Measurements from ENCODE around the gene AUTS2.

The AUTS2 gene

DNA sequence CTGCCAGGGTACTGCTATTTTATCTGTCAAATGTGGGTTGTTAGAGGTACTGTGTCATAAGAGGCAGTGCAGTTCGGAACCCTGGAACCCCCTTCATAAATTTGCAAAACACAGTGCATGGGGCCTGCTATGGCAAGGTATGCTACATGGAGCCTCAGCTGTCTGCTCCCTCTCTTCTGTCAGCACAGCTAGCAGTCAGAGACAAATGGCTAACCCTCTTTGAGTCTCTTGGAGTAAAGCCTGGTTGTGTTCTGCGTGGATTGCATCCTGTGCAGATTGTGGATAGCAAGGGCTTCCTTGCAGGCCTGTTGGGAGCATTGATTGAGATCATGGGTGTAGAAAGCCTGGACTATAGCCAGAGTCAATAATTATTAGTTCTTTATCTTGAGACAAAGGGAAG is 397.8 kb downstream of the AUTS2 start:
- DNase-seq: no peak

DNA sequence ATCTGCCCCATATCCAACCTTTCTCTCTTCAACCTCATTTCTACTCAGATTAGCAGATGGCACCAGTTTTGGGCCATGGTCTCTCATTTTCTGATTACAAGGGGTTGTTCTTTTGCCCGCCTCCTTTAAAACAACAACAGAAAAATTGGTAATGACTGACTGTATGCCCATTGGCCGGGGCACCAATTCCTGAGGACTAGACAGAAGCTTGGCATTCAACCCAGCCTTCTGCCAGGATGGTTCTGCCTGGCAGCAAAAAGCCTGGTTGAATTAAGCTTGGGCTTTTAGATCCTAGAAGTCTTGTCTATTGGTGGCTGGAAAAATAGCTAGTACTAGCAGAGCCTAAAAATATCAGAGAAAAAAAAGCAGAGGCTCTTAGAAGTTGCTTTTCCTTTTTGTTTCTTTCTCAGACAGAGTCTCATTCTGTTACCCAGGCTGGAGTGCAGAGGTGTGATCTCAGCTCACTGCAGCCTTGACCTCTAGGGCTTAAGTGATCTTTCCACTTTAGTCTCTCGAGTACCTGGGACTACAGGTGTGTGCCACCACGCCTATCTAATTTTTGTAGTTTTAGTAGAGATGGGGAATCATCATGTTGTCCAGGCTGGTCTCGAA is 402.6 kb downstream of the AUTS2 start:
- DNase-seq: peak in 3 of 14 donors; percentile 7 to 66 (median 12)

DNA sequence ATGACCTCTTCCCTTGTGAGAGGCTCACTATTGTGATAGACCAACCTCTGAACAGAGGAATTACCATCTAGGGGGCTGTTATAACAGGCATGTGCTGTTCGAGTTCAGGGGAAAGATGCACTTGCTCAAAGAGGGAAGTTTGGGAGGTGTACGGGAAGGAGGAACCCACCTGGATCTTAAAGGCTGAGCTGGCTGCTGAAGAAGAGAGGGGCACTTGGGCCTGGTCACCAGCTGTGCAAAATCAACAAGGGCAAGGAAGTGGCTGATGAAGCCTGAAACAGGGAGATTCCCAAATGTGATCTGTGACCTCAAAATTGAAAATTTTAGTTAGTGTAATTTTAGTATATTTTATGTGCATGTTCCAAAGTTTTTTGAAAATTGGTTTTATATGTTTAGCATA is 407.2 kb downstream of the AUTS2 start:
- no peak for DNase-seq

DNA sequence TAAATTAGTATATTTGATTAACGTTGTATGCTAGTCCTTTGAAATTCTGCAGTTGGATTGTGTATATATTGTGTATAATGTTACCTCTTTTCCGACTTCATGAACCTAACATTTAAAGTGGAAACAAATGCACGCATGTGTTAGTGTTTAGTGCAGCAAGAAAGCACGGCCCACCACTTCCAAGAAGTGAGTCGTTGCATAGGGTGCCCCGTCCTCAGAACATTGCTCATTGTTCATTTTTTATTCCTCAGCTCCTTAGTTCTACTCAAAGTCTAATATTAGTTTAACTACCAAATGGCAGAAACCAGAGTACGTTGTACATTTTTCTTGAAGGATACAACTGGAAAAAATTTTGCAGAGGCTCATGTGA is 407.6 kb downstream of the AUTS2 start:
- DNase-seq: no peak

DNA sequence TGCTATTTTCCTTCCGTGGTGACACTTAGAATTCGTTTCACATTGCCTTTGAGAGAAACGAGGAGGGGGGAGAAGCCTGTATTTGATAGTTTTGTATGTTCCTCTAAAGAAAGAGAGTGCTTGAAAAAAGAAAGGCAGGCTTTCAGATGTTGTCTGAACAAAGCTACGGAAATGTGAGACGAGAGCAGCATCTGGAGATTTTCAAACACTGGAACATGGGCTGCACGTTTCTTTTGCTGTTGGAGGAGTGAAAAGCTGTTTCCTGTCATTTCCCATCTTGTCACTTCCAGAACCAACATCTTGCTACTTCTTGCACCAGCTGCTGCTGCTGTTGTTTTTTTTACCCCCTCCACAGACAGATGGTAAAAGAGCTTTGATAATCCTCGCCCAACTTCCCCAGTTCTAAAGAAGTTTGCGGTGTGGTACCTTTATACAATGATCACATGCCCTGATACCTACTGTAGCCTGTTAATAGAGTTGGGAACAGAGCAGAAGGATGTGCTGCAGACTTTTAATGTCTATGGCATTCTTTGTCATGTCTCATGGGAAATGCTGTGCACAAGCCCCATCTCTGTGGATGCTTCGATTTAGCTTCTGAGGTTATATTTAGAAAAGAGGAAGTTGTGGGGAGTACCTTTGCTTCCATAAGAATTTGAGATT is 408.1 kb downstream of the AUTS2 start:
- no peak for DNase-seq

DNA sequence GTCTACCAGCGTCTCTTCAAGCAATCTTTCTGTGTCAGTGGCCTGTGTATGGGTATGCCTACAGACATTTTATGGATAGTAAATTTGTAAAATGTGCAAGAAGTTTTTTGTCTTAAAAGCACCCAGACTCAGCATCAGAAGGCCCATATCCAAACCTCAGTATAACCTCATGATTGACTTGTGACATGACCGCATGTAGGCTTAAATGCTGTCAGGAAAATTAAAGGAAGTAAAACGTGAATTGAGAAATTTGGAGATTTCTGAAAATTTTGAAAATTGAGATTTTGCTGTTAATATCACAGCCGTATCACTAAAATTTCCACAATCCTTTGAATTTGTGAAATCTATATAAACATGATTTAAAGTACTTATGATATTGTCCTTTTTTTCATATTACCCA is 410.2 kb downstream of the AUTS2 start:
- DNase-seq: no peak

DNA sequence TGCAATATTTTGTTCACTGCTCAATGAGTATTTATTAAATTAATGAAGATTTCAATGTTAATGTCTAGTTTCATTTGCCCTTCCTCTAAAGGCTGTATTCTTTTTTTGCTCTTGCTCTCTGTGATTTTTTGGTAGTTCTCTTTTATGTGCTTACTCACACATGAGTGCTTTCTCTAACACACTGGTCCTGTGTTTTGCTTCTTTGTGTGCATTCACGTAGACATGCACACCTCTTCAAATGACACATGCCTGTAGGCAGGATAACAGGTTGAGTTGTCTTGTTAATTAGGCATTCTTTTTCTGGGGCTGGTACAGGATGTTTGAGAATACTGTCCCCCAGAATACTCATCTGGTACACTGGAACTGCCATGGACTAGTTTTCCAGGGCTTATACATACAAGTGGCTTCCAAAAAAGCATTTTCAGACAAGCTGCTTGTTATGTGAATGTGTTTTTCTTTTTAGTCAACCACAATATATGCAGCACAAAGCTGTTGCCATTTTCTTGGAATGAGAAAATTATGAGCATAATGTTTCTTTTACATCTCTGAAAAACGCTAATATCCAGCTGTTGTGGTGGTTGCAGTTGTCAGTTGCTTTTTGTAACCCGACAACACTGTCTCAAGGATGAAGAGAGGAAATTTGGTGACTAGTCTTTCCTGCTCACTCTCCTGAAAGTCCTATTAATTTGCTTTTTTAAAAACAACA is 416.4 kb downstream of the AUTS2 start:
- DNase-seq: no peak

DNA sequence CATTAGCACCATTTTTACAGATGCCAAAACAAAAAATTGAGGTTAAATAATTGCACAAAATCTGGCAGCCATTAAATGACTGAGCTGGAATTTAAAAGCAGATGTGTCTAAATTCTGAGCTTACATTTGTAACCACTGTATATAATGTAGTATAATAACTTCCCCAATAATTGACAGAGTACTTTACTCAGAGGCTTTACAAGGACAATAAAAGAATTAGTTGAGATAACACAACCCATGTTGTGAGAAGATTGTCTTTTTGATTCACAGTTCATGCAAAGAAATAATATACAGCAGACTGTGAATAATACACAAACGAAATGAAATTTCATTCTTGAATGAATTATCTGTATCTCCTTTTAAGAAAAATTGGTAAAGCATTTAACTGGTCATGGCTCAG is 417.1 kb downstream of the AUTS2 start:
- no peak for DNase-seq

DNA sequence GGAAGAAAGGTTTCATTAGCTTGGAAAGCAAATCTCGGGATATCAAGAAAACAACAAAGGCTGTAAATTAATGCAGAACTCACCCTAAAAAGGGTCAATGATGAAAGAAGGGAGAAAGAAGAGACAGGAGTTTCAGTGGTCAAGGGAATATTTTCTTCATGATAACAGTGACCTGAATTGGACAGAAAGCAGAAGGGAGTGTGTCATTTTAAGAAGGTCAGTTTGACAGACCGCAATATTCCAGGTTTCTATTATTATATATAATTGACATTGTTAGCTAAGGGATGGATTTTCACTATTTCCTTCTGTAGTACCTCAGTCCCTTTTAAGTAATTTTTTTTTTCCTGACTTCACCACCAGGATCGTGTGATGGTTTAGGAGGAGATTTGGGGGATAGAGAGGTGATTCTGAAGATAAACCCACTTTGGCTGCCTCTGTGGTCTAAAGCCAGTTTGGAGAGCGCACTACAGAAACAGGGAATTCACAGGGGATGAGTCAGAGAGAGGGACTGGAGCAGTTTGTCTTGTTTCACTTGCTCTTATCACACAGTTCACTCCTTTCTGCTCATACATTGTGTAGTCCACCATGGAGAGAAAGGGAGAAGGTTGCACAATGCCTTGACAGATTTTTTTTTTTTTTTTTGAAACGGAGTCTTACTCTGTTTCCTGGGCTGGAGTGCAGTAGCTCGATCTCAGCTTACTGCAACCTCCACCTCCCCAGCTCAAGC is 417.9 kb downstream of the AUTS2 start:
- DNase-seq: no peak

DNA sequence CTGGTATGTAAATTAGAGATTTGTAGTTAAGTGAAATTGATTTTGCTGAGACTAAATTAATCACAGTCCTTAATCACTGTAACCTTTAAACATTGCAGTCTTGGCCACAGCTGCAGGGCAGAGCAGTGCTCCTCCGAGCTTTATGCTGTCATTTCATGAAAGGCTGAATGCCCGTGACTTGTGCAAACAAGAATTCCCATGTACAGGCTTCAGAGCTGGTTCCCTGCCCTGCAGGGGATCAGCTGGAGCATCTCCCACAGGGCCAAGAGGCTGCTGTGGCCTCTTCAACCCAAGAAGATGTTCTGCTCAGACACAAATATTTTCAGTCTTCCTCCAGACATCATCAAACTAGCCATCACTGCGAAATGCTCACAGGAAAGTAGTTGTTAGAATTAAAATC is 419.1 kb downstream of the AUTS2 start:
- no peak for DNase-seq

DNA sequence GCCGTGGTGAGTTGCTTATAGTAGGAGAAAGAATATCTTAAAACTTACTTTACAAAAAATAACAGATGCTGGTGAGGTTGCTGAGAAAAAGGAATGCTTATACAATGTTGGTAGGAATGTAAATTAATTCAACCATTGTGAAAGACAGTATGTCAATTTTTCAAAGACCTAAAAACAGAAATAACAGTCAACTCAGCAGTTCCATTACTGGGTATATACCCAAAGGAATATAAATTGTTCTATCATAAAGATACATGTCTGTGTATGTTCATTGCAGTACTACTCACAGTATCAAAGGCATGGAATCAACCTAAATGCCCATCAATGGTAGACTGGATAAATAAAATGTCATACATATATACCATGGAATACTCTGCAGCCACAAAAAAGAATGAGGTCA is 420.4 kb downstream of the AUTS2 start:
- no peak for DNase-seq

DNA sequence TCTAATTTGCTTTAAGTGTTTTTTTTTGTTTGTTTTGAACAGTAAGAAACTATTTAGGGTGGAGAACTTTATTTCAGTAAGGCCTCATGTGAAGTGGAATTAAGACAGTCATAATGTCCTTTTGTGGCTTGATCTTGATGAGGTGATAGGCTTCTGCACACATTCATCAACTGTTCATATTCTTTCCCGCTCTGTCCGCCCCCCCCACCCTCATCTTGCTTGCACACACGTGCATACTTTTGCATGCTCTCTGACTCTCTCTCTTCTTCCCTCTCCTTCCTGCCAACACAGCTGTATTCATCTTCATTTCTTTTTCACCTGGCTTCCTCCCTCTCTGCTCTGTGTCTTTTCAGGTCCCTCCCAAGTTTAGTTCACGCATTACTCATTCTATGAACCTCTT is 429.6 kb downstream of the AUTS2 start:
- DNase-seq: no peak

DNA sequence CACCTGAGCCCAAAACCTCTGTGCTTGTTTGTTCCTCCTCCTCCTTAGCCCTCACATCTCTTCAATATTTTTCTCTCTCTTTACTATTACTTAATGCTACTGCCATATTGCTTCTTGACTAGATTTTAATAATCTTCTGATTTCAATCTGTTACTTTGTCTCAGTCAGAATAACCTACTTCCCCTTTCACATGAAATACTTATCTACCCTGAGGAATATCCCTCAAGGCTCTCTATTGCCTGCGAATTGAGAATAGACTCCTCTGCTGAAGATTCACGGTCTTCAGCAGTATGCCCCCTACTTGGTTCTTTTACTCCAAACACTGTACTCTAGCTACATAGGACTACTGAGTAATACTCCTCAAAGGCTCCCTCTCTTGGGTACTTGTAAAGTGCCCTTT is 430.3 kb downstream of the AUTS2 start:
- DNase-seq: no peak

DNA sequence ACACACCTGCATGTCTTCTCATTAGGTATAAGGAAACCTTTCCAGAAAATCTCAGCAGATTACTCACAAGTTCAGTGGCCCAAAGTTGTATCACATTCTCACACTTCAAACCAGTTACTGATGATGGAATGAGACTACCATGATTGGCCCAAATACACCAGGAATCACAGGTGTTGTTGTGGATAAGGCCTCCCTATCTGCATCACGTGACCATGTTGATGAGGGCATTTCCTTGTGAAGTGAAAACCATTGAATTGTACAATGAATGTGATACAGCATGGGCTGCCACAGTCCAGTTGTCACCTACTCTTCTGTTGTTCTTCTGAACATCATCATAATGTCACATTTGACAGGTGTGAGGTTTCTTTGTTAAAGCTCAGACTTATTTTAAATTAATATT is 431.7 kb downstream of the AUTS2 start:
- DNase-seq: no peak

DNA sequence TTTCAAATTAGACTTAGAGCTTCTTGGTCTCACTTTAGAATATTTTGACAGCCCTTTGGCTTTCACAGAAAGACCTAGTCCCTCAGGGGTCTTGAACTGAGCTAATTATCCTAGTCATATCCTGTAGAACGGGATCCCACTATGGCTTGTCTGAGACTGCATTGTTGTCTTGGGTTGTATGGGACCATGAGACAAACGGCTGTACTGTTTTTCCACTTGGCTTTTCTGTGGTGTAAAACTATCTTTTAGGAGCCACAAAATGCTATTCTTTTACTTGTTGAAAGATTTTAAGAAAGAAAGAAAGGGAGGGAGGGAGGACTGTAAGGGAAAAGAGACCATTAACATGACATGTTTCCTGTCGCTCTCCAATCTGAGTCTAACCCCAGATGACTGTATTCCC is 432.5 kb downstream of the AUTS2 start:
- no peak for DNase-seq

DNA sequence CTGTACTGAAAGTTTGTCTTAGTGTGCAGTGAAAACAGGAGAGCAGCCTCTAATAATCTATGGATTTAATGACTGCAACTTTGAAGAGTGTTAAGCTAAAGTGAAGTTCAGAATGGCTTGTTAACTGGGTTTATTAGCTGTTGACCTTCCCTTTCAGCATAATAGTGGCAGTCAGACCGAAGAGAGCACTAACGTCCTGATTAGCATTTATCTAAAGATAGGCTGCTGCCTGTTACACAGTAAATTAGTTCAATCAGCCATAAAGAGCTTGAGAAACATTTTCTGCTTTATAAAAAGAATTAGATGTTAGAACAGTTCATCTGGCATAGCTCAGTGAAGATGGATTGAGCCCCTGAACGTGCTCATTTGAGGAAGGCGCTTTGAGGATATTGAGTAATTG is 433.0 kb downstream of the AUTS2 start:
- DNase-seq: no peak

DNA sequence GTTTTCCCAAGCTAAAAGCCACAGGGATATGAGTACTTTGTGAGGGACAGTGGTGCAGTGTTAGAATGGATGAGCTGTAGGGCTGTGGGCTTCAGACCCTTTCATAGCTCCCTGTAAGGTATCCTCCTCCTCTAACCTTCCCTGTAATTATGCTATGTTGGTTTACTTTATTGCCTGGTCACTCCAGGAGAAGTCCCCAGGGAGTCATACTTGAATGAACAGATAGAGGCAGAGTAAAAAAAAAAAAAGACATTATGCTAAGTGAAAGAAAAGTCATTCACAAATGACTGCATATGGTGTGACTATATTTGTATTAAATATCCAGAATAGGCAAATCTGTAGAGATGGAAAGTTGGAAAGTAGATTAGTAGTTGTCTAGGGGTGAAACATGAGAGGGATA is 434.4 kb downstream of the AUTS2 start:
- DNase-seq: no peak

DNA sequence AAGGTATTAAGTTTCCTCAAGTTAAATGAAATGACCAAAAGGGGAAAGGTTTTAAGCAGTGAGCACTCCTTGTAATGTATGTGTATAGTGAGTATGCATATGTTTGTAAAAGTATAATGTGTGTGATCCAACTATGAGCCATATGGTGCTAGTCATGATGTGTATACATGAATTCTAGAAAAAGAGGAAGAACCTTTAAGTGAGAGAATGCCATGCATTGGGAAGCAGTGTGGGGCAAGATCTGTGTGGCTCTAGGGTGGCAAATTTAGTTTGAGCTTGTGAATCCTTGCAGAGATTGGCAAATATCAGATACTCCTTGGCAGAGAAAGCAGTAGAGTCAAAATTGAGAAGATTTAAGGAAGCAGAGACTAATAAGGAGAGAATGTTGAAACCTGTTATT is 435.0 kb downstream of the AUTS2 start:
- DNase-seq: no peak

DNA sequence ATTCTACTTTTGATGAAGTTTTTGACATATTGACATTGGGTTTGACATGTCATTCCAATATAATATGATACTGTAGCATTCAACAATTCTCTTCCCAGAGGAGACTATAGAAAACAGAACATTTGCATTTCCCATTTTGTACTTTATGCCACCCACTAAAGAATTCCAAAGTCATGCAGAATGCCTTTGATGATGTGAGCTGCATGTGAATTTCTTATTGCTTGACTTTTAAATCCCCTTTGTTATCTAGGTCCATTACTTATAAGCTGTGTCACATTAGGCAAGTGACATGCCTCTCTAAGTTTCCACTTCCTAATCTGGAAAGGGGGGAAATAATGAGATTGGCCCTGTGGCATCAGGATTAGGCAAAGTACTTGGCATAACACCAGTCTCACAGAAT is 436.7 kb downstream of the AUTS2 start:
- no peak for DNase-seq

DNA sequence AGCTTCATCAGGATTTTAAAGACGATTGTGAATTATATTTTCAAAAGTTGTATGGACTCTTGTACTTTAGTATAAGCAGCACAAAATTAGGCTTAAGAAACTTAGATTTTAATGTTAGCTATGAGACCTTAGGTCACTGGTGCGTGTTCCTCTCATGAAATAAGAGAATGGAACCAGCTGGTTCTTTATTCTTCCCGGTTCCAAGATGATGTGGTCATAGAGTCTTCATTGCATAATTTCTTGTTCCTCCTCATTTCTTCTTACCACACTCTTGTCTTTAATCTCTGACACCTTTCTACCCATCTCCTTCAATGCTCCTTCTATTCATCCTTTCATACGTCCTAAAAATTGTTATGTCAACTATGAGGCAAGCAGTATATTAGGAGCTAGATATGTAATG is 437.2 kb downstream of the AUTS2 start:
- no peak for DNase-seq

DNA sequence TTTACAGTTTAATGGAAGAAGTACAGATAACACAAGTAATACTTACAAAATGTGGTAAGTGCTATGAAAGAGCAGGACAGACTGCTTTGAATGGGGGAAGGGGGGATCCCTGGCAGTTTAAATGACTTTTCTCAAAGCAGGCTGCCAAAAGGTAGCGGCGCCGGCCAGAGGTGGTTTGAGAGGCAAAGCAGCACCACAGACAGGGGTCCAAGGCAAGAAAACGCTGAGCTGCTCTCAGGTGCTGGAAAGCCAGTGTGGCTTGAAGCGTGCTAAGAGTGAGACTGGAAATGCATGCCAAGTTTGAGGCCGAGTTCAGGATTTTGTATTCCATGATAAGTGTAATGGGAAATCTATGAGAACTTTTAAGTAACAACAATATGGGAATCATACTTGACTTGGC is 437.7 kb downstream of the AUTS2 start:
- DNase-seq: no peak

DNA sequence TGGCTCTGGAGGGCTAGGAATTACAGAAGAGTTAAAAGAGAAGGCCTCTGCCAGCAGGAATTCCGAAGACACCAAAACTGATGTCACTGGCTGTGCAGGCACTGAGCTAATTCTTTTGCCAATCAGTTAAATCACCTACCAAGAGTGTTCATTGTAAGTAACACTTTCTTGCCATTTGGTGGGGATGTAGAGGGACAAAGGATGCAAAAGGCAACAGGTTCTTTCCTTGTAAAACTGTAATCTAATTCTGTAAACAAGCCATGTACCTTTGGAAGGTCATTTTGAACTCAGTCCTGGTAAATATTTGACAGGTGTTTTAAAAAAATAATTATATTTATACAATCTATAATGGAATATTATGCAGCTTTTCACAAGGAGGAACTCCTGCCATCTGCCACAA is 438.4 kb downstream of the AUTS2 start:
- DNase-seq: no peak

DNA sequence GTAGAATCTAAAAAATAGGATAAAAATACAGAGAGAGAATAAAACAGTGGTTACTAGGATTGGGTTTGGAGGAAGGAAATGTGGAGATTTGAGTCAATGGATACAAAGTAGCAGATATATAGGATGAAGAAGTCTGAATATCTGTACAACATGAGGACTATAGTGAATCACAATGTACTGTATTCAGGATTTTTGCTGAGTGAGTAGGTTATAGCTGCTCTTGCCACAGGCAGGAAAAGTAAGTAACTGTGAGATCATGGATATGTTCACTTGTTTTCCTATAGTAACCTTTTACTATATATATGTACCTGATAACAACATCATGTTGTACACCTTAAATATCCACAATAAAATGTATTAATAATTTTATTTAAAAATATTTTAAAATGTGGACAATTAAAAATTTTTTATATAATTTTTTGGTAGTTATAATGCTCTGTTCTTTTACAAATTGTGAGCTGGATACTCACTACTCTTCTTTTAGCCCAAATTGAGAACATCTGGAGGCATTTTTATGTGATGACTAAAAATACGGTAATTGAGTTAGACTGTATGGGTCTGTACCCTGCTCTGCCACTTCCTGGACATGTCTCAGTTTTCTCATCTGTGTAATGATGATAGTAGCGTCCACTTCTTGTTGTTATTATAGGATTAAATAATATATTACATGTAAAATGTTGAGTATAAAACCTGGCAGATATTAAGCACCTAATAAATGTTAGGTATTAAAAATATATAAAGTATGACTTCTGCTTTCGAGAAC is 439.1 kb downstream of the AUTS2 start:
- DNase-seq: no peak
